ENCODE results near the gene CPLX1.

DNA sequence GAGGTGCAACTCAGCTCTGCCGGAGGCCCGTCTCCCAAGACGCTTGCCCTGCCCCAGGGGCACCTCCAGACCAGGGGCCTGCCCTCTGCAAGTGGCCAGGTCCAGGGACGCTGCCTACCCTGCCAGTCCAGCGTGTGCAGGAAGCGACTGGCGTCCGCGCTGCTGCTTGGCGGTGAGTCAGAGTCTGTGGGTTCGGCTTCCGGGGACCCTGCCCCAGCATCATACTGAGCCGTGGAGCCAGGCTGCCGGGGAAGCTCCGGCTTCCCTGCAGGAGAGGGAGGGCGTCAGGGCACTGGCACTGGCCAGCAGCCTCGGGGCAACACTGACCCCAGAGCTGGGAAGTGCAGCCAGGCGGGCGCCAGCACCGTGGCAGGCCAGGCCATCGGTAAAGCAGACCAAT is 42.5 kb upstream of the CPLX1 start:
- TF ChIP-seq, protein P1, sequence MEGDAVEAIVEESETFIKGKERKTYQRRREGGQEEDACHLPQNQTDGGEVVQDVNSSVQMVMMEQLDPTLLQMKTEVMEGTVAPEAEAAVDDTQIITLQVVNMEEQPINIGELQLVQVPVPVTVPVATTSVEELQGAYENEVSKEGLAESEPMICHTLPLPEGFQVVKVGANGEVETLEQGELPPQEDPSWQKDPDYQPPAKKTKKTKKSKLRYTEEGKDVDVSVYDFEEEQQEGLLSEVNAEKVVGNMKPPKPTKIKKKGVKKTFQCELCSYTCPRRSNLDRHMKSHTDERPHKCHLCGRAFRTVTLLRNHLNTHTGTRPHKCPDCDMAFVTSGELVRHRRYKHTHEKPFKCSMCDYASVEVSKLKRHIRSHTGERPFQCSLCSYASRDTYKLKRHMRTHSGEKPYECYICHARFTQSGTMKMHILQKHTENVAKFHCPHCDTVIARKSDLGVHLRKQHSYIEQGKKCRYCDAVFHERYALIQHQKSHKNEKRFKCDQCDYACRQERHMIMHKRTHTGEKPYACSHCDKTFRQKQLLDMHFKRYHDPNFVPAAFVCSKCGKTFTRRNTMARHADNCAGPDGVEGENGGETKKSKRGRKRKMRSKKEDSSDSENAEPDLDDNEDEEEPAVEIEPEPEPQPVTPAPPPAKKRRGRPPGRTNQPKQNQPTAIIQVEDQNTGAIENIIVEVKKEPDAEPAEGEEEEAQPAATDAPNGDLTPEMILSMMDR (IDR thresholded peaks at IDR 0.05): no peak
- TF ChIP-seq POLR2AphosphoS5 (IDR thresholded peaks at IDR 0.05): no peak
- TF ChIP-seq EP300 (IDR thresholded peaks at IDR 0.05): no peak

All from gastroesophageal sphincter (tissue), 3 donors.